ENCODE data around the gene HPCA.

GRCh38 chr1:32881871-32882850, 4.1 kb upstream of the HPCA start:
- TF ChIP-seq AGO2 (optimal IDR thresholded peaks at IDR 0.05; ENCODE audit: low read depth, low read length) (no peak), CHD2 (IDR thresholded peaks at IDR 0.05; ENCODE audit: low read depth, low read length) (no peak), RAD21 (CRISPR knock-in tag; IDR thresholded peaks at IDR 0.05) (no peak), ESRRA (CRISPR knock-in tag; IDR thresholded peaks at IDR 0.05; ENCODE audit: low read depth) (no peak), ELK4 (CRISPR knock-in tag; IDR thresholded peaks at IDR 0.05; ENCODE audit: borderline replicate concordance) (no peak), U2AF2 (IDR thresholded peaks at IDR 0.05; ENCODE audit: low read depth, low read length) (no peak), CEBPB (IDR thresholded peaks at IDR 0.05; ENCODE audit: borderline replicate concordance, low read depth, low read length) (no peak), JUND (CRISPR knock-in tag; IDR thresholded peaks at IDR 0.05) (no peak)
- TF ChIP-seq, protein P1, sequence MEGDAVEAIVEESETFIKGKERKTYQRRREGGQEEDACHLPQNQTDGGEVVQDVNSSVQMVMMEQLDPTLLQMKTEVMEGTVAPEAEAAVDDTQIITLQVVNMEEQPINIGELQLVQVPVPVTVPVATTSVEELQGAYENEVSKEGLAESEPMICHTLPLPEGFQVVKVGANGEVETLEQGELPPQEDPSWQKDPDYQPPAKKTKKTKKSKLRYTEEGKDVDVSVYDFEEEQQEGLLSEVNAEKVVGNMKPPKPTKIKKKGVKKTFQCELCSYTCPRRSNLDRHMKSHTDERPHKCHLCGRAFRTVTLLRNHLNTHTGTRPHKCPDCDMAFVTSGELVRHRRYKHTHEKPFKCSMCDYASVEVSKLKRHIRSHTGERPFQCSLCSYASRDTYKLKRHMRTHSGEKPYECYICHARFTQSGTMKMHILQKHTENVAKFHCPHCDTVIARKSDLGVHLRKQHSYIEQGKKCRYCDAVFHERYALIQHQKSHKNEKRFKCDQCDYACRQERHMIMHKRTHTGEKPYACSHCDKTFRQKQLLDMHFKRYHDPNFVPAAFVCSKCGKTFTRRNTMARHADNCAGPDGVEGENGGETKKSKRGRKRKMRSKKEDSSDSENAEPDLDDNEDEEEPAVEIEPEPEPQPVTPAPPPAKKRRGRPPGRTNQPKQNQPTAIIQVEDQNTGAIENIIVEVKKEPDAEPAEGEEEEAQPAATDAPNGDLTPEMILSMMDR (CRISPR knock-in tag; IDR thresholded peaks at IDR 0.05), result no peak
